Ishikawa (cell line): Measurements from ENCODE around the gene UFSP1.

Experiments
- CEBPB ChIP-seq: IDR thresholded peaks from 2 replicates; pipeline ENCODE4 v1.6.1; 2012
- CREB1 ChIP-seq: IDR thresholded peaks from 2 replicates; pipeline ENCODE4 v1.6.1; 2012; ENCODE audit warnings: low read depth
- EP300 ChIP-seq: IDR thresholded peaks from 2 replicates; pipeline ENCODE4 v1.6.1; 2012; ENCODE audit warnings: borderline replicate concordance
- NFIC ChIP-seq: IDR thresholded peaks from 2 replicates; pipeline ENCODE4 v1.6.1; 2012
- RAD21 ChIP-seq: IDR thresholded peaks from 2 replicates; pipeline ENCODE4 v1.6.1; 2012; ENCODE audit warnings: low read depth
- TAF1 ChIP-seq: IDR thresholded peaks from 2 replicates; pipeline ENCODE4 v1.6.1; 2012; ENCODE audit warnings: low read depth, mild to moderate bottlenecking
- TCF12 ChIP-seq: IDR thresholded peaks from 2 replicates; pipeline ENCODE4 v1.6.1; 2012; ENCODE audit warnings: low read depth
- YY1 ChIP-seq: IDR thresholded peaks from 2 replicates; pipeline ENCODE4 v1.6.1; 2012; ENCODE audit warnings: low read depth
- TF ChIP-seq, protein P1 (sequence below): IDR thresholded peaks from 2 replicates; pipeline ENCODE4 v1.6.1; 2012
- TF ChIP-seq, protein P2 (sequence below): IDR thresholded peaks from 2 replicates; pipeline ENCODE4 v1.6.1; 2012; ENCODE audit warnings: low read depth, mild to moderate bottlenecking

DNA sequence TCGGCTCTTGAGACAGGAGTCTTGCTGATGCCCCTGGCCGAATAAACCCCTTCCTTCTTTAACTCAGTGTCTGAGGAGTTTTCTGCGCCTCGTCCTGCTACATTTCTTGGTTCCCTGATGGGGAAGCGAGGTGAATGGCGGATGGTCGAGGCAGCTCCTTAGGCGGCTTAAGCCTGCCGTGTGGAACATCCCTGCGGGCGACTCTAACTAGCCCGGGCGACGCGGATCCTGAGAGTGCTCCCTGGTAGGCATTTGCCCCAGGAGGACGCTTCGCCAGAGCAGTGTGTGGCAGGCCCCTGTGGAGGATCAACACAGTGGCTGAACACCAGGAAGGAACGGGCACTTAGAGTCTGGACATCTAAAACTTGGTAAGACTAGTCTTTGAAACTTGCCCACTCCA lies 50.2 kb downstream of the UFSP1 start:
- TF ChIP-seq, protein P1, sequence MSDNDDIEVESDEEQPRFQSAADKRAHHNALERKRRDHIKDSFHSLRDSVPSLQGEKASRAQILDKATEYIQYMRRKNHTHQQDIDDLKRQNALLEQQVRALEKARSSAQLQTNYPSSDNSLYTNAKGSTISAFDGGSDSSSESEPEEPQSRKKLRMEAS = no peak
- TF ChIP-seq TCF12 (no peak), YY1 (no peak), TAF1 (no peak), CEBPB (no peak), EP300 (no peak), RAD21 (no peak), NFIC (no peak), CREB1 (no peak)
- TF ChIP-seq, protein P2, sequence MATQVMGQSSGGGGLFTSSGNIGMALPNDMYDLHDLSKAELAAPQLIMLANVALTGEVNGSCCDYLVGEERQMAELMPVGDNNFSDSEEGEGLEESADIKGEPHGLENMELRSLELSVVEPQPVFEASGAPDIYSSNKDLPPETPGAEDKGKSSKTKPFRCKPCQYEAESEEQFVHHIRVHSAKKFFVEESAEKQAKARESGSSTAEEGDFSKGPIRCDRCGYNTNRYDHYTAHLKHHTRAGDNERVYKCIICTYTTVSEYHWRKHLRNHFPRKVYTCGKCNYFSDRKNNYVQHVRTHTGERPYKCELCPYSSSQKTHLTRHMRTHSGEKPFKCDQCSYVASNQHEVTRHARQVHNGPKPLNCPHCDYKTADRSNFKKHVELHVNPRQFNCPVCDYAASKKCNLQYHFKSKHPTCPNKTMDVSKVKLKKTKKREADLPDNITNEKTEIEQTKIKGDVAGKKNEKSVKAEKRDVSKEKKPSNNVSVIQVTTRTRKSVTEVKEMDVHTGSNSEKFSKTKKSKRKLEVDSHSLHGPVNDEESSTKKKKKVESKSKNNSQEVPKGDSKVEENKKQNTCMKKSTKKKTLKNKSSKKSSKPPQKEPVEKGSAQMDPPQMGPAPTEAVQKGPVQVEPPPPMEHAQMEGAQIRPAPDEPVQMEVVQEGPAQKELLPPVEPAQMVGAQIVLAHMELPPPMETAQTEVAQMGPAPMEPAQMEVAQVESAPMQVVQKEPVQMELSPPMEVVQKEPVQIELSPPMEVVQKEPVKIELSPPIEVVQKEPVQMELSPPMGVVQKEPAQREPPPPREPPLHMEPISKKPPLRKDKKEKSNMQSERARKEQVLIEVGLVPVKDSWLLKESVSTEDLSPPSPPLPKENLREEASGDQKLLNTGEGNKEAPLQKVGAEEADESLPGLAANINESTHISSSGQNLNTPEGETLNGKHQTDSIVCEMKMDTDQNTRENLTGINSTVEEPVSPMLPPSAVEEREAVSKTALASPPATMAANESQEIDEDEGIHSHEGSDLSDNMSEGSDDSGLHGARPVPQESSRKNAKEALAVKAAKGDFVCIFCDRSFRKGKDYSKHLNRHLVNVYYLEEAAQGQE = no peak
